Muscle layer of duodenum (tissue), 2 donors: Measurements from ENCODE around the gene ASIC4.
A peak's percentile ranks its signal among the peaks of the same experiment; 100 is the strongest.

ENCODE experiments used
- H3K27ac ChIP-seq: one replicate; pipeline ENCODE4 v1.7.0; 2013; ENCODE audit warnings: mild to moderate bottlenecking, low read length
- H3K27me3 ChIP-seq: one replicate; pipeline ENCODE4 v1.7.0; 2013; ENCODE audit warnings: low read depth, mild to moderate bottlenecking, control low read depth, low read length
- H3K36me3 ChIP-seq, 2 donors: one replicate each; pipeline ENCODE4 v1.7.0; 2013; ENCODE audit warnings: low read length in 2 of 2, control low read depth in 1 of 2, mild to moderate bottlenecking in 1 of 2; ENCODE audit not compliant: insufficient read depth in 2 of 2, control insufficient read depth in 1 of 2
- H3K4me1 ChIP-seq, 2 donors: one replicate each; pipeline ENCODE4 v1.7.0; 2013; ENCODE audit warnings: low read length in 2 of 2, mild to moderate bottlenecking in 2 of 2, control low read depth in 1 of 2, moderate library complexity in 1 of 2; ENCODE audit not compliant: insufficient read depth in 2 of 2, control insufficient read depth in 1 of 2
- H3K4me3 ChIP-seq, 2 donors: one replicate each; pipeline ENCODE4 v1.7.0; 2013; ENCODE audit warnings: low read length in 2 of 2, low read depth in 1 of 2, mild to moderate bottlenecking in 1 of 2
- H3K9me3 ChIP-seq, 2 donors: one replicate each; pipeline ENCODE4 v1.7.0; 2013; ENCODE audit warnings: low read length in 2 of 2, control low read depth in 1 of 2, mild to moderate bottlenecking in 1 of 2; ENCODE audit not compliant: control insufficient read depth in 1 of 2
- donor health status: healthy.

The ASIC4 gene

DNA sequence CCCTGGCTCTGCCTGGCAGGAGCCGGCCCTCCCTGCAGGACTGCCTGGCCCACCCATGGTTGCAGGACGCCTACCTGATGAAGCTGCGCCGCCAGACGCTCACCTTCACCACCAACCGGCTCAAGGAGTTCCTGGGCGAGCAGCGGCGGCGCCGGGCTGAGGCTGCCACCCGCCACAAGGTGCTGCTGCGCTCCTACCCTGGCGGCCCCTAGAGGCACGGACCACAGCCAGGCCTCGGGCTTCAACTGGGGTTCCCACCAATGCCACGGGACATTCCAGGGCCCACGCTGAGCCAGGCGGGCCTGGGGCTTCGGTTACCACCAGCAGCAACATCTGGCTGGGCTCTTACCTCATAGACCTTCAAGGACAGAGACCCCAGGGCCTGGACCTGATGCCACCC is 21.7 kb upstream of the ASIC4 start:
- Histone ChIP-seq H3K9me3 (no peaks in the 10 kb centered on the region), H3K36me3 (peaks cover 0 to 33% of the 10 kb centered on the region in 2 donors), H3K4me3 (no peak overlapping the region), H3K27ac (no peak overlapping the region), H3K4me1 (peaks cover 3 to 23% of the 10 kb centered on the region in 2 donors), H3K27me3 (peaks cover 25% of the 10 kb centered on the region)

DNA sequence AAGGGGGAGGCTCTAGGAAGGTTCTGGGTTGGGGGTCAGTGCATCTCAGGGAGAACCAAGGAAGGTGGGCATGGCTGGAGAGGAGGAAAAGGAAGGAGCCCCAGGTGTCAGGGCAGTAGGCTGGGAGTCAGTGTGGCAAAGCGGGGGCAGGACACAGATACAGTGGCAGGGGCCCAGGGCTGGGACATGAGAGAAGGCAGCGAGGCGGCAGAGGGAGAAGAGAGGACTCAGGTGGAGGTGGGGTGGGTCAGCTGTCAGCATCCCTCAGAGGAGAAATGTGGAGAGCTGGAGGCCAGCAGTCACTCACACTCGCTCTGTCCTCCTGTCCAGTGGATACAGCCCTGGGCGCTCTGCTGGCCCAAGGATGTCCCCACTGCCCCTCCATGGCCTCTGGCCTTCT is 21.2 kb upstream of the ASIC4 start:
- Histone ChIP-seq H3K9me3 (no peaks in the 10 kb centered on the region), H3K4me3 (no peak overlapping the region), H3K36me3 (peaks cover 0 to 29% of the 10 kb centered on the region in 2 donors), H3K4me1 (peaks cover 3 to 23% of the 10 kb centered on the region in 2 donors), H3K27me3 (peaks cover 25% of the 10 kb centered on the region), H3K27ac (no peak overlapping the region)

DNA sequence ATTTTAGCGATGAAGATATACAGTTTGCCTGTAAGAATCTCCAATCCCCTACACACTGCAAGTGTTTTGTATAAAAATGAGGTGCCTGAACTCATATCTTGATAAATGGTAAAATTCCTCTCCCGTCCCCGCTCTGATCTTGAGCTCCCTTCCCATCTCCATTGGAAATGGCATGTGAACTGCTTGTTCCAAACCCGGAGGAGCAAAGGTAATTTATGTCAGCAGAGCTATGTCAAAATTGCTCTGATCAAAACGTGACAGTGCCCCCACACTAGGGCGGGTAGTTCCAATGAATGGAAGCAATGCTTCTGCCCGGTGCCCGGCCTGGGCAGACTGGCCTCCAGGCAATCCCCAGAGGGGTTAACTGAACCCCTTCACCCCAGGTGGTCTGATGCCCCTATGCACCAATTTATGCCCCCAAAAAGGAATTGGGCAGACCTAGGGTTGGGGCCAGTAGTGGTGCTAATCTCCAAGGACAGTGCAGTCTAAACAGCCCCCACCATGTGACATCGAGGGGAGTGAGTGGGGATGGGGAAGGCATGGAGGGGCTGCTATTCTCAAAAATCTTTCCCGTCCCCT is 19.2 kb upstream of the ASIC4 start:
- H3K27me3 ChIP-seq = peaks cover 25% of the 10 kb centered on the region
- H3K4me3 ChIP-seq = no peak overlapping the region
- H3K36me3 ChIP-seq = peaks cover 0 to 19% of the 10 kb centered on the region in 2 donors
- no peaks in the 10 kb centered on the region for H3K9me3 ChIP-seq
- H3K4me1 ChIP-seq = peaks cover 11 to 34% of the 10 kb centered on the region in 2 donors
- H3K27ac ChIP-seq = no peak overlapping the region

DNA sequence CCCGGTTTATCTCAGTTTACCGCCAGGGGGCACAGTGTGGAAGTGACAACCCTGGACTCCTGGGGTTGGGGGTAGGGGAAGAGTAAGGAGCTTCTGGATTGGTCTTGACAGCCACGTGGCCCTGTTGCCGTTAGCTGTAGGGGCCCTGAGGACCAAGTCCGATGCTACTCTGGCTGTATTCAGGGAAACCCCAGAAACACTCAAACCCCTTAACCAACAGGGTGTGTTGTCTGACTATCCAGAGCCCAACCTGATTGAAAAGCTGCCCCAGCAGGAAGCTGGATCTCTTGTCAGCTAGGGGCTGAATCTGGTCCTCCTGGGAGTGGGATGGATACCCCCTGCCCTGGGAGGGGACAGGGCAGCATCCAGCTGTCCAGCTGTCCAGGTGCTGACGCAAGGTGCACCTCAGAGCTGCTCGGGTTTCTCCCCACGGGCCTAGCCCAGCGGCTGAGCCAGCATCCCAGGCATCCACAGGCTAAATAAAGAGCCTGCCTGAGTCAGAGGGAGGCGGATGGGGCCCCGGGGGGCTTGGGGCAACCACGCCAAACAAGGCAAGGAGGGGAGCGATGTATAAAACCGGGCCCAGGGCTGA is 18.7 kb upstream of the ASIC4 start:
- Histone ChIP-seq H3K9me3 (no peaks in the 10 kb centered on the region), H3K4me1 (peaks cover 11 to 35% of the 10 kb centered on the region in 2 donors), H3K4me3 (no peak overlapping the region), H3K36me3 (peaks cover 0 to 15% of the 10 kb centered on the region in 2 donors), H3K27me3 (peaks cover 25% of the 10 kb centered on the region), H3K27ac (no peak overlapping the region)

DNA sequence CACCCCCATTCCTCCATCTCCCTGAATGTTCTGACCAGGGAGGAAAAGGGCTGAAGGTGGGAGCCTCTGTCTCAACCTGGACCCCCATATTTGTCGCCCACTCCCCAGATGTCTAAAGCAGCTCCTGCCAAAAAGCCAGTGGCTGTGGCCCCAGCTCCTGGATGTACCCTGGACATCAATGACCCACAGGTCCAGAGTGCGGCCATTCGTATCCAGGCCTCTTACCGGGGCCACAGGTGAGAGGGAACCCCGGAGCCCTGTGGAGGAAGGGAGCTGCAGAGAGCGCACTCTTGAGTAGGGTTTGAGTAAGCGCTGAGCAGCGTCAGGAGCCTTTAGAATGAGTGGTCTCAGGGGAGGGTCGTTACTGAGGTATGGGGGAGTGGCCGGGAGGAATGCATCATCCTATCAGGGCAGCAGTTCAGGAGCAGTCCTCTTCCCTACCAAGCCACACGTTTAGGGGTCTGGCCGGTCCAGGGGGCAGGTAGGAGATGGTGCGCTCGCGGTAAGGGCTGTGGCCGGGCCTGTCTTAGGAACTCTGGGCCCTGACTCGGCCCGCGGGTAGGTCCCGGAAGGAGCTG is 17.9 kb upstream of the ASIC4 start:
- H3K4me1 ChIP-seq = peaks cover 11 to 35% of the 10 kb centered on the region in 2 donors

DNA sequence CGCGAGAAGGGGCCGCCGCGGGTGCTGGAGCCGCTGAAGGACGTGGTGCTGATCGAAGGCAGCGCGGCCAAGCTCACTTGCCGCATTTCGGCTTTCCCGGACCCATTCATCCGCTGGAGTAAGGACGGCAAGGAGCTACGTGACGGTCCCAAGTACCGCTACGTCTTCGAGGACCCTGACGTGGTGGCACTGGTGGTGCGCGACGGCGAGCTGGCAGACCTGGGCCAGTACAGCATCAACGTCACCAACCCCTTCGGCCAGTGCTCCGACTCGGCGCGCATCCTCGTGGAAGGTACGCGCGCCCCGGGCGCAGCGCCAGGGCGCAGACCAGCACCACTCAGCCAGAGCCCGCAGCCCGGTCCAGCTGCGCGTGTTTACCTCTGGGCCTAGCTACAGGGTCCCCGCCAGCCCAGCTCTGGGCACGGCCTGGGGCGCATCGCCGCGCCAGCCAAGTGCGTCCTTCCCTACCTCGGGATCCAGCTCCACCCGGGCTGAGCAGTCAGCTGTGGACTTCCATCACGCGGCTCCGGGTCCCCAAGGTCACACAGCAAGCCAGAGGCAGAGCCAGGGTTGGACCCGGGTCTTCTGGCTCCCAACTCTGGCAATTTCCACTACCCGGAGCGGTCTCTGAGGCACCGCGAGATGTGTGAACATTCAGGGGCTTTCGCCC is 17.3 kb upstream of the ASIC4 start:
- Histone ChIP-seq H3K4me3 (peak overlapping the region; percentile 81 to 87), H3K27ac (no peak overlapping the region), H3K36me3 (peaks cover 0 to 16% of the 10 kb centered on the region in 2 donors), H3K27me3 (peaks cover 25% of the 10 kb centered on the region), H3K9me3 (no peaks in the 10 kb centered on the region), H3K4me1 (peaks cover 11 to 35% of the 10 kb centered on the region in 2 donors)

More for the DNA sequence above, 17.9 kb upstream of the ASIC4 start:
- Histone ChIP-seq H3K27me3 (peaks cover 25% of the 10 kb centered on the region), H3K27ac (no peak overlapping the region), H3K4me3 (peak overlapping the region in 1 of 2 donors; percentile 81), H3K9me3 (no peaks in the 10 kb centered on the region), H3K36me3 (peaks cover 0 to 15% of the 10 kb centered on the region in 2 donors)

DNA sequence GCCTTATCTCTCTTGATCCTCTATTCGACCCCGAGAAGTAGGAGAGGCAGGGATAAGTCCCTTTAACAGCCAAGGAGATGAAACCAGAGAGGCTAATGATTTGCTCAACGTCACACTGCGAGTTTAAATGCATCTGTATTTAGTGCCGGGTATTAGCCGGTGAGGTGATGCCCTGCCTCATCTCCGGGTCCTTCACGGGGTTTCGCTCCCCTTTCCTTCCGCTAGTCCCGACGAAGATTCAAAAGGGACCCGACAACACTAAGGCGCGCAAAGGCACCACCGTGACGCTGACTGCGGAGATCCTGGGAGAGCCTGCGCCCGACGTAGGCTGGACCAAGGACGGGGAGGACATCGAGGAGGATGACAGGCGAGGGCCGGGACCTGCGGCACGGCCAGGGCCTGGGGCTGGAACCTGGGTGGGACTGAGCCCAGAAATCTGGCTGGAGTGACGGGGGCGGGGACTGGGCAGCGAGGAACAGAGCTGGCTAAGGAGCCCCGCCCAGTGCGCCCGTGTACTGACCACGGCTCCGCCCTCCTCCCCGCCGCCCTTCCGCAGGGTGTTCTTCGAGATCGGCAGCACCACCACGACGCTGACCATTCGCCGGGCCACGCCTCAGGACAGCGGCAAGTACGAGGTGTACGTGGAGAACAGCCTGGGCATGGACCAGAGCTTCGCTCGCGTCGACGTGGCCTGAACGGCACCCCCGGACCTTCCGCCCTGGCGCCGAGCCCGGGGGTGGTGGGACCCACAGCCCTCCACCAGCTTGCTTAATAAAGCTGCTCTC is 16.6 kb upstream of the ASIC4 start:
- H3K36me3 ChIP-seq = peaks cover 0 to 12% of the 10 kb centered on the region in 2 donors
- H3K27ac ChIP-seq = peak overlapping the region; percentile 88
- peaks cover 25% of the 10 kb centered on the region for H3K27me3 ChIP-seq
- peaks cover 11 to 35% of the 10 kb centered on the region in 2 donors for H3K4me1 ChIP-seq
- no peaks in the 10 kb centered on the region for H3K9me3 ChIP-seq
- H3K4me3 ChIP-seq = peak overlapping the region; percentile 81 to 87

DNA sequence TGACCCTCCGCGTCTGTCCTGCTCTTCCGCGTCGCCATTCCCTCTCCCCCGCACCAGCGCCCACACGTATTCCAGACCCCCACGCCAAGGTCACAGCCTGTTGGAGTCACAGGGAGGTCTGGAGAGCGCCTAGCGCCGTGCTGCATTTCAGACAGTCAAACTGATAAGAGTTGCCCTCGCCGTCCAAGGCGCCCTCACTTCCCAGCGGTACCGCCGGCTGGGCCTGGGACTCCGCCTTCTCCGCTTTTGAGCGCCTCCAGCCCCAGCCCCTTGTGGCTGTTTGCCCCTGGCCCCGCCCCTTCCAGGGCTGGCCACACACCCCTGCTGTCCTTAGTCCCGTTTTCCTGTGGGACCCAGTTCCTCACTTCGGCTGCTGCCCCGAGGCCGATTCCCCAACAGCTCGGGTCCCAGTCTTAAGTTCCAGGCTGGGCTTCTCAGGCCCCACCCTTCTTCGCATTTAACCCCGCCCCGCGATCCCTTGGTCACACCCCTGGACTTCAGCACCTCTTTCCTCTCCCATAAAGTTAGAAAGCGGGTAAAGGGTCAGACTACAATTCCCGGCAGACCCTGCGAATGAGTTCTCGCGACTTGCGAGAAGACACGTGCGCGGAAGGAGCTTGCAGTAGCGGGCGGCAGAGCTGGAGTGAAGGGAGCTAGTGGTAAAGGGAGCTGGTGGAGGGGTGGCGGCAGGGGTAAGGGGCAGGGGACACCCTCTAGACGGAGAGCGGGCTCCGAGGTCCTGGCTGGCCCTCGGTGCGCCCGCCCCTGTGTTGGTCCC is 15.8 kb upstream of the ASIC4 start, which contains the start of gene GMPPA:
GMPPA (plus strand) TSS at position 612 of the 778 bp plus-strand sequence. CDS start 1,085 bp downstream, outside the sequence.
- peak within 1 kb of the TSS; percentile 81 to 87 for H3K4me3 ChIP-seq
- H3K9me3 ChIP-seq = no peaks in the 10 kb centered on the region
- H3K27me3 ChIP-seq = peaks cover 25% of the 10 kb centered on the region
- H3K4me1 ChIP-seq = peaks cover 11 to 35% of the 10 kb centered on the region in 2 donors
- peak within 1 kb of the TSS; percentile 88 for H3K27ac ChIP-seq
- H3K36me3 ChIP-seq = peaks cover 2 to 12% of the 10 kb centered on the region in 2 donors

DNA sequence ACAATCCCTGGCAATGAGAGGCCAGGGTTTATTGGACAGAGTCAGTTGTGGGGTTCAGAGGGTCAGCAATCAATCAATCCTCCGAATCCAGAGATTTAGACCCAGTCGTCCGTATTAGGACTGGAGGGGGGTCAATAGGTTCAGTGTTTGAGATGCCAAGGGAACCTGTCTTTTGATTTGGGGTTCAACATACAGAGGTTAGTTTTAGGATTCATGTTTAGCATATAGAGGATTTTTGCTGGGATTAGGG is 15.3 kb upstream of the ASIC4 start:
- Histone ChIP-seq H3K36me3 (peaks cover 6 to 18% of the 10 kb centered on the region in 2 donors), H3K27me3 (peaks cover 25% of the 10 kb centered on the region), H3K9me3 (no peaks in the 10 kb centered on the region), H3K27ac (peak overlapping the region; percentile 88), H3K4me1 (peaks cover 11 to 35% of the 10 kb centered on the region in 2 donors), H3K4me3 (peak overlapping the region; percentile 81 to 87)

DNA sequence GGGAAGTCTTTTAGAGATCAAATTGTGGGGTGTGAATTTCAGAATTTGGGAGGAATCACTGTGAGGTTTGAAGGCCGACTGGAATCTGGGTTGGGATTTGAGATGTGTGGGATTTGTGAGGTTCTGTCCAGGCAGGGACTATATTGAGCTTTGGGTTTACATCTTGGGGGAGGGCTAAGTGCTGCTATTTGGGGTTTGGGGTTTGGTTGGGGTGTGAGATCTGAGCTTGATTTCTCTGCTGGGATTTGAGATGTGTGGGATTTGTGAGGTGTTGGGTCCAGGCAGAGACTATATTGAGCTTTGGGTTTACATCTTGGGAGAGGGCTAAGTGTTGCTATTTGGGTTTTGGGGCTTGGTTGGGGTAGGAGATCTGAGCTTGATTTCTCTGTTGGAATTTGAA is 14.7 kb upstream of the ASIC4 start:
- Histone ChIP-seq H3K36me3 (peaks cover 12 to 23% of the 10 kb centered on the region in 2 donors), H3K4me3 (peak overlapping the region; percentile 81 to 87), H3K27me3 (peaks cover 23% of the 10 kb centered on the region), H3K9me3 (no peaks in the 10 kb centered on the region), H3K27ac (peak overlapping the region; percentile 88), H3K4me1 (peaks cover 11 to 35% of the 10 kb centered on the region in 2 donors)
